CD4-positive, alpha-beta T cell treated with Interleukin-4 for 1 hour (primary cell): ENCODE data around the gene SHROOM1.
"Not testable (repeated sequence)": the region's sequence is repeated elsewhere in the genome, so short reads cannot be mapped to it uniquely, and the experiment has no call there.

ENCODE experiments used
- DNase-seq, 2 donors: peaks; one replicate each; pipeline ENCODE4 v3.0.0-alpha.2; 2020 to 2022

SHROOM1 gene

GRCh38 chr5:132807163-132807838 is 23.1 kb downstream of the SHROOM1 start:
- no peak for DNase-seq

GRCh38 chr5:132806804-132807162 is 23.7 kb downstream of the SHROOM1 start:
- DNase-seq = not testable (repeated sequence)

GRCh38 chr5:132805872-132806271 is 24.6 kb downstream of the SHROOM1 start:
- not testable (repeated sequence) for DNase-seq

GRCh38 chr5:132804219-132804618 is 26.2 kb downstream of the SHROOM1 start:
- not testable (repeated sequence) for DNase-seq

- not testable (repeated sequence) for DNase-seq
These were observed 27.8 kb downstream of the SHROOM1 start for GRCh38 chr5:132802685-132803066.

- no peak for DNase-seq
These were observed 28.3 kb downstream of the SHROOM1 start for GRCh38 chr5:132802044-132802684.

GRCh38 chr5:132800545-132800944 is 29.9 kb downstream of the SHROOM1 start:
- DNase-seq = no peak

- DNase-seq = no peak
These were observed 31.1 kb downstream of the SHROOM1 start for GRCh38 chr5:132799392-132799791.

- DNase-seq = no peak
These were observed 32.8 kb downstream of the SHROOM1 start for GRCh38 chr5:132797651-132798050.

GRCh38 chr5:132791026-132791425 is 39.4 kb downstream of the SHROOM1 start:
- DNase-seq = no peak

GRCh38 chr5:132790201-132790865 is 40.1 kb downstream of the SHROOM1 start:
- DNase-seq = no peak

GRCh38 chr5:132788990-132789886 is 41.2 kb downstream of the SHROOM1 start:
- no peak for DNase-seq

- DNase-seq = no peak
These were observed 41.9 kb downstream of the SHROOM1 start for GRCh38 chr5:132788508-132788907.

GRCh38 chr5:132787076-132787475 is 43.4 kb downstream of the SHROOM1 start:
- DNase-seq = no peak

- DNase-seq = no peak
These were observed 44.6 kb downstream of the SHROOM1 start for GRCh38 chr5:132785864-132786263.

- DNase-seq = no peak
These were observed 45.1 kb downstream of the SHROOM1 start for GRCh38 chr5:132785365-132785764.

- peak in 1 of 2 donors; percentile 11 for DNase-seq
These were observed 48.3 kb downstream of the SHROOM1 start for GRCh38 chr5:132782101-132782500.

- no peak for DNase-seq
These were observed 49.4 kb downstream of the SHROOM1 start for GRCh38 chr5:132781029-132781428.

- peak in 1 of 2 donors; percentile 14 for DNase-seq
These were observed 49.9 kb downstream of the SHROOM1 start for GRCh38 chr5:132780577-132780976.

- DNase-seq = no peak
These were observed 50.5 kb downstream of the SHROOM1 start for GRCh38 chr5:132779961-132780360.

GRCh38 chr5:132778856-132779255 is 51.6 kb downstream of the SHROOM1 start:
- no peak for DNase-seq

GRCh38 chr5:132778129-132778528 is 52.3 kb downstream of the SHROOM1 start:
- DNase-seq = no peak
